Calu3 (cell line): ENCODE measurements around the gene TOM1L2. TPM values are rescaled to one million over a fixed set of nuclear protein-coding genes. Genes with fewer than 3 reads are reported as not detected.

Experiments
- BruUV-seq: library from RNA; stranded (reverse); fragments of 400-500 nt; replicated peaks from 2 replicates; lab custom pipeline; 2021; lab: Mats Ljungman, UMichigan
- CTCF ChIA-PET: fragments of 300-600 bp; sonication (Branson Sonifier 250); formaldehyde crosslinking; loops from one replicate; lab custom pipeline; 2022; ENCODE audit warnings: antibody characterized with exemption; lab: Charles Lee
- DNase-seq: peaks from one replicate; pipeline ENCODE4 v3.0.0; 2022
- H3K27ac Mint-ChIP-seq: one replicate; pipeline ENCODE4 v1.8.0; 2022; ENCODE audit warnings: mixed read lengths; ENCODE audit not compliant: unreplicated experiment
- H3K27me3 Mint-ChIP-seq: one replicate; pipeline ENCODE4 v1.8.0; 2022; ENCODE audit warnings: mixed read lengths; ENCODE audit not compliant: unreplicated experiment
- H3K36me3 Mint-ChIP-seq: one replicate; pipeline ENCODE4 v1.8.0; 2022; ENCODE audit warnings: mild to moderate bottlenecking, moderate library complexity, mixed read lengths; ENCODE audit not compliant: insufficient read depth, unreplicated experiment
- H3K4me1 Mint-ChIP-seq: one replicate; pipeline ENCODE4 v1.8.0; 2022; ENCODE audit warnings: mild to moderate bottlenecking, low read depth, mixed read lengths; ENCODE audit not compliant: unreplicated experiment
- H3K4me3 Mint-ChIP-seq: one replicate; pipeline ENCODE4 v1.8.0; 2022; ENCODE audit warnings: mild to moderate bottlenecking, low read depth, moderate library complexity, mixed read lengths; ENCODE audit not compliant: unreplicated experiment
- H3K9me3 Mint-ChIP-seq: one replicate; pipeline ENCODE4 v1.8.0; 2022; ENCODE audit warnings: low read depth, mixed read lengths; ENCODE audit not compliant: unreplicated experiment
- intact Hi-C: fragments of 100-400 bp; cut with micrococcal nuclease; formaldehyde crosslinking; loops from one replicate; pipeline ENCODE4 v1.10.0; 2022; ENCODE audit not compliant: unreplicated experiment
- total RNA-seq: library from RNA; stranded (reverse); gene quantifications from 2 replicates; pipeline ENCODE4 v1.2.3, GENCODE V29; 2022
- TF ChIP-seq, protein P1 (sequence below): fragments of 200-600 bp; IDR thresholded peaks from one replicate; pipeline ENCODE4 v1.8.0; 2022; ENCODE audit warnings: antibody characterized with exemption; ENCODE audit not compliant: unreplicated experiment

Gene TOM1L2
- total RNA-seq, 1 experiment from 2014 or later: 20.1 TPM

- peak overlapping the region; percentile 56 for H3K27ac Mint-ChIP-seq
- H3K27me3 Mint-ChIP-seq: no peaks in the 10 kb centered on the region
- TF ChIP-seq, protein P1, sequence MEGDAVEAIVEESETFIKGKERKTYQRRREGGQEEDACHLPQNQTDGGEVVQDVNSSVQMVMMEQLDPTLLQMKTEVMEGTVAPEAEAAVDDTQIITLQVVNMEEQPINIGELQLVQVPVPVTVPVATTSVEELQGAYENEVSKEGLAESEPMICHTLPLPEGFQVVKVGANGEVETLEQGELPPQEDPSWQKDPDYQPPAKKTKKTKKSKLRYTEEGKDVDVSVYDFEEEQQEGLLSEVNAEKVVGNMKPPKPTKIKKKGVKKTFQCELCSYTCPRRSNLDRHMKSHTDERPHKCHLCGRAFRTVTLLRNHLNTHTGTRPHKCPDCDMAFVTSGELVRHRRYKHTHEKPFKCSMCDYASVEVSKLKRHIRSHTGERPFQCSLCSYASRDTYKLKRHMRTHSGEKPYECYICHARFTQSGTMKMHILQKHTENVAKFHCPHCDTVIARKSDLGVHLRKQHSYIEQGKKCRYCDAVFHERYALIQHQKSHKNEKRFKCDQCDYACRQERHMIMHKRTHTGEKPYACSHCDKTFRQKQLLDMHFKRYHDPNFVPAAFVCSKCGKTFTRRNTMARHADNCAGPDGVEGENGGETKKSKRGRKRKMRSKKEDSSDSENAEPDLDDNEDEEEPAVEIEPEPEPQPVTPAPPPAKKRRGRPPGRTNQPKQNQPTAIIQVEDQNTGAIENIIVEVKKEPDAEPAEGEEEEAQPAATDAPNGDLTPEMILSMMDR: no peak
- no peak overlapping the region for H3K4me3 Mint-ChIP-seq
- CTCF ChIA-PET: interaction anchor here (0.5 to 0.7 kb wide), 3 partner anchors 15 to 126 kb away, joined by 3 to 4 read pairs (median 3); no protein-coding TSS in a partner anchor
- no peaks in the 10 kb centered on the region for H3K9me3 Mint-ChIP-seq
- DNase-seq: no peak
- intact Hi-C loops: loop anchor here (10.0 kb wide), 1 partner anchor 53 kb away; no protein-coding TSS in a partner anchor
- H3K4me1 Mint-ChIP-seq: no peaks in the 10 kb centered on the region
- BruUV-seq: no TSS peak
- H3K36me3 Mint-ChIP-seq: peaks cover 72% of the 10 kb centered on the region
These were observed 160.6 kb downstream of the TOM1L2 start for GRCh38 chr17:17811381-17812210.

GRCh38 chr17:17810895-17811248 is 161.3 kb downstream of the TOM1L2 start:
- H3K4me3 Mint-ChIP-seq: no peak overlapping the region
- peaks cover 4% of the 10 kb centered on the region for H3K4me1 Mint-ChIP-seq
- peaks cover 72% of the 10 kb centered on the region for H3K36me3 Mint-ChIP-seq
- TF ChIP-seq, protein P1: no peak
- BruUV-seq: TSS peak; percentile 55
- peak overlapping the region; percentile 56 for H3K27ac Mint-ChIP-seq
- no peak for DNase-seq
- CTCF ChIA-PET: interaction anchor here (0.6 kb wide), 1 partner anchor 51 kb away, joined by 3 read pairs; no protein-coding TSS in a partner anchor
- no peaks in the 10 kb centered on the region for H3K9me3 Mint-ChIP-seq
- H3K27me3 Mint-ChIP-seq: no peaks in the 10 kb centered on the region
- intact Hi-C loops: loop anchor here (10.0 kb wide), 1 partner anchor 54 kb away; no protein-coding TSS in a partner anchor

DNA sequence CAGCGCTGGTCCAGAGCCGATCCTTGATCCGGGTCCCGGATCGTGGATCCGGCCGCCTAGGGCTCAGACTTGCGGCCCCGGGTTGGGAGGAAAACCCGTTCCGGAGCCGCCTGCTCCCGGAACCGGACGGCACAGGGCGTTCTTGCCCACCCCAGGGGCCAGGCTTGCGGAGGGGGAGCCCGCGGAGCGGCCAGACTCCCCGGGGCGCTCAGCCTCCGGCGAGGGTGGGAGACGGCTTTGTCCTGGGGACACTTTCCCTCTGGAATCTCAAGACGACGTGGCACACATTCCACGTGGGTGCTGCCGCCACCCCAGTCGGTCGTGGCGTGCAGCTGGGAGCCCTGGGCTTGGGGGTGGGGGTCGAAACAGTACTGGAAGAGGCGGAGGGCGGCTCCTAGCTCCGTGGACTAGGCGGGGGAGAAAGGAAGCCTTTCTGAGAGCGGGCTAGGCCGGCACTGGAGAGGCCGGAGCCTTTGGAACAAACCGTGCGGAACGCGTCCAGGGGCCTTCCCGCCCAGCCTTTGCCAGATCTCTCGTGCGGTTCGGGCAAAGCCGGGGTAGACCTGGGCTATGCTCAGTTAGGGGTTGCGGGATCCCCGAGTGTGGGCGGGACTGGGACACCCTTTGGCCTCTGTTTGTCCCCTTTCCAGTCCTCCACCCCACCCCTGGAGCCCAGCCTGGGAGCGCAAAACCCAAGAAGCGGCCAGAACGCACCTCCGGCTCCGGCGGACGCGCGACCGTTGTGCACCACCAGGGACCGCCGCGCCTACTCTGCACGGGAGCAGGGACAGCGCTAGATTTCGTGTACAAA is 161.9 kb downstream of the TOM1L2 start:
- no peak for DNase-seq
- CTCF ChIA-PET: no interaction called here
- Mint-ChIP-seq H3K4me1 (peaks cover 7% of the 10 kb centered on the region), H3K27me3 (no peaks in the 10 kb centered on the region), H3K4me3 (no peak overlapping the region), H3K36me3 (peaks cover 72% of the 10 kb centered on the region), H3K27ac (no peak overlapping the region), H3K9me3 (no peaks in the 10 kb centered on the region)
- intact Hi-C loops: loop anchor here (10.0 kb wide), 1 partner anchor 55 kb away; no protein-coding TSS in a partner anchor
- TF ChIP-seq, protein P1: no peak
- BruUV-seq: no TSS peak

DNA sequence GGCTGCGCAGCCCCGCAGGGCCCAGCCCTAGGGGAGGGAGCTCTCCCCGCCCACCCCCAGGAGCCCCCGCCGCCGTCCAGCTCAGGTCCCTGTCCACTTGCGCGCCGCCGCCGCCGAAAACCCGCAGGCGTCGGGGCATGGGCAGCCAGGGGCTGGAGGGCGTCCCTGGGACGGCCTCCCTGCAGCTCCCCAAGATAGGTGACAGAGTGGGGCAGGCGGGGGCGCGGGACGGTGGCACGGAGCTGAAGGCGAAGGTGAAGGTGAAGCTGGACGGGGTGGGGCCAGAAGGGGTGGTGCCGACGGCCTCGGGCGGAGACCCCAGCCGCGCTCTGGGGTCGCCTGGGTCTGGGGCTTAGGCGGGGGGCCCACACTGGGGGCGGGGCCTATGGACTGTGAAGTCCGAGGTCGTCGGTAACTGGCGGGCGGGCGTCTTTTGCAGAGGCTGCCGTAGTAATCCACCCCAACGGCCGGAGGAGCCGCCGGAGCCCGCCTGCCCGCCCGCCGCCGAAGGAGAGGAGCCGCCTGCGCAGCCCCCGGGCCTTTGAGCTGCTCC is 162.6 kb downstream of the TOM1L2 start:
- CTCF ChIA-PET: no interaction called here
- Mint-ChIP-seq H3K4me1 (peaks cover 7% of the 10 kb centered on the region), H3K27ac (no peak overlapping the region), H3K4me3 (no peak overlapping the region), H3K36me3 (peaks cover 70% of the 10 kb centered on the region), H3K27me3 (no peaks in the 10 kb centered on the region), H3K9me3 (no peaks in the 10 kb centered on the region)
- no TSS peak for BruUV-seq
- TF ChIP-seq, protein P1: no peak
- intact Hi-C loops: loop anchor here (10.0 kb wide), 1 partner anchor 55 kb away; no protein-coding TSS in a partner anchor
- DNase-seq: no peak
